ENCODE data around the gene SUCO. TPM values are rescaled to one million over a fixed set of nuclear protein-coding genes. Genes with fewer than 3 reads are reported as not detected.

Gene SUCO
- total and polyA plus RNA-seq, 2 experiments from 2014 or later: 12.4 to 24.3 TPM

- no peaks in the 10 kb centered on the region for H3K27me3 ChIP-seq (replicated peaks; ENCODE audit: insufficient read depth)
- TF ChIP-seq EZH2phosphoT487 (IDR thresholded peaks at IDR 0.05; ENCODE audit: insufficient read depth, low read depth): no peak
- no peak for TF ChIP-seq EZH2 (IDR thresholded peaks at IDR 0.05; ENCODE audit: insufficient read depth, poor library complexity, severe bottlenecking)
- DNase-seq: no peak
- H3K4me1 ChIP-seq (ENCODE audit: insufficient read depth): no peaks in the 10 kb centered on the region
- H3K27ac ChIP-seq: no peak overlapping the region
- H3K4me3 ChIP-seq: no peak overlapping the region
- in situ Hi-C loops (cut with MboI): no loop called here
- H3K79me2 ChIP-seq (ENCODE audit: insufficient read depth): no peaks in the 10 kb centered on the region
- no peaks in the 10 kb centered on the region for H4K20me1 ChIP-seq (ENCODE audit: insufficient read depth)
- H3F3A ChIP-seq (ENCODE audit: insufficient read depth): no peaks in the 10 kb centered on the region
- H3K9me2 ChIP-seq (ENCODE audit: insufficient read depth): no peaks in the 10 kb centered on the region
- no peak overlapping the region for H3K9ac ChIP-seq
- H2AFZ ChIP-seq: no peak overlapping the region
- WGBS, 2 experiments (ENCODE audit: low coverage in 1 of 2, low lambda C conversion rate in 2 of 2, missing lambda C conversion rate in 2 of 2): 51 to 54% methylated on average over 3 of the region's 3 CpGs
- H3K4me2 ChIP-seq (ENCODE audit: unreplicated experiment): no peak overlapping the region
- H3K36me3 ChIP-seq (ENCODE audit: low read depth): no peaks in the 10 kb centered on the region
- H3K9me3 ChIP-seq (ENCODE audit: low read depth): peaks cover 3% of the 10 kb centered on the region
These were observed 90.8 kb downstream of the SUCO start for GRCh38 chr1:172623748-172624147.

GRCh38 chr1:172626845-172627244, 93.9 kb downstream of the SUCO start:
- TF ChIP-seq EZH2phosphoT487 (IDR thresholded peaks at IDR 0.05; ENCODE audit: insufficient read depth, low read depth) (no peak), EZH2 (IDR thresholded peaks at IDR 0.05; ENCODE audit: insufficient read depth, poor library complexity, severe bottlenecking) (no peak)
- Histone ChIP-seq H2AFZ (no peak overlapping the region), H4K20me1 (ENCODE audit: insufficient read depth) (no peaks in the 10 kb centered on the region), H3K4me2 (ENCODE audit: unreplicated experiment) (no peak overlapping the region), H3F3A (ENCODE audit: insufficient read depth) (peaks cover 12% of the 10 kb centered on the region), H3K27me3 (replicated peaks; ENCODE audit: insufficient read depth) (no peaks in the 10 kb centered on the region), H3K79me2 (ENCODE audit: insufficient read depth) (no peaks in the 10 kb centered on the region), H3K4me3 (no peak overlapping the region), H3K27ac (no peak overlapping the region), H3K9me2 (ENCODE audit: insufficient read depth) (no peaks in the 10 kb centered on the region), H3K9ac (no peak overlapping the region), H3K9me3 (ENCODE audit: low read depth) (no peaks in the 10 kb centered on the region), H3K36me3 (ENCODE audit: low read depth) (no peaks in the 10 kb centered on the region), H3K4me1 (ENCODE audit: insufficient read depth) (peaks cover 18% of the 10 kb centered on the region)
- DNase-seq: no peak
- in situ Hi-C loops (cut with MboI): no loop called here
- WGBS, 2 experiments (ENCODE audit: low coverage in 1 of 2, low lambda C conversion rate in 2 of 2, missing lambda C conversion rate in 2 of 2): 77 to 83% methylated on average over 3 of the region's 3 CpGs

DNA sequence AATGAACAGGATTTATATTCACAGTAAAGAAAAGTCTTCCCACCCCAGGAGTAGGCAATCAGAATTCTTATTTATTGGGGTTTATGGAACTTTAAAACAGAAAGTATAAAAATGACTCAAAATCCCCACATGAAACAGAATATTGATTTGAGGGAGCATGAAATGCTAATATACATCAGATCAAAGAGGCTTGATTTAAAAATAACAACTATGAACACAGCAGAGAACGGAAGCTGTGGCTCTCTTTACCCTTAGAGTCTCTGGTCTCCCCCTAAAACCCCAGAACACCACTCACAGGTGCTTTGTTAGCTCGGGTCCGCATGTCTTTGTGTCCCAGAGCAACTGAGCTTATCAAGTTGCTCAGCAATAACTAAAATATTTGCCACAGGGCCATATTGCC, 94.8 kb downstream of the SUCO start:
- Histone ChIP-seq H3F3A (ENCODE audit: insufficient read depth) (peaks cover 12% of the 10 kb centered on the region), H3K9me2 (ENCODE audit: insufficient read depth) (no peaks in the 10 kb centered on the region), H3K36me3 (ENCODE audit: low read depth) (no peaks in the 10 kb centered on the region), H4K20me1 (ENCODE audit: insufficient read depth) (no peaks in the 10 kb centered on the region), H3K27ac (no peak overlapping the region), H3K4me3 (no peak overlapping the region), H3K27me3 (replicated peaks; ENCODE audit: insufficient read depth) (no peaks in the 10 kb centered on the region), H3K79me2 (ENCODE audit: insufficient read depth) (no peaks in the 10 kb centered on the region), H3K4me1 (ENCODE audit: insufficient read depth) (peaks cover 18% of the 10 kb centered on the region), H3K9ac (no peak overlapping the region), H2AFZ (no peak overlapping the region), H3K9me3 (ENCODE audit: low read depth) (no peaks in the 10 kb centered on the region), H3K4me2 (ENCODE audit: unreplicated experiment) (no peak overlapping the region)
- WGBS, 2 experiments (ENCODE audit: low coverage in 1 of 2, low lambda C conversion rate in 2 of 2, missing lambda C conversion rate in 2 of 2): 82 to 84% methylated on average over 3 of the region's 3 CpGs
- TF ChIP-seq EZH2phosphoT487 (IDR thresholded peaks at IDR 0.05; ENCODE audit: insufficient read depth, low read depth): no peak
- TF ChIP-seq EZH2 (IDR thresholded peaks at IDR 0.05; ENCODE audit: insufficient read depth, poor library complexity, severe bottlenecking): no peak
- in situ Hi-C loops (cut with MboI): no loop called here
- DNase-seq: no peak

GRCh38 chr1:172628401-172628800, 95.5 kb downstream of the SUCO start:
- Histone ChIP-seq H3K4me2 (ENCODE audit: unreplicated experiment) (no peak overlapping the region), H3K9me2 (ENCODE audit: insufficient read depth) (no peaks in the 10 kb centered on the region), H3K27me3 (replicated peaks; ENCODE audit: insufficient read depth) (no peaks in the 10 kb centered on the region), H4K20me1 (ENCODE audit: insufficient read depth) (no peaks in the 10 kb centered on the region), H3K9ac (no peak overlapping the region), H3K36me3 (ENCODE audit: low read depth) (no peaks in the 10 kb centered on the region), H3K4me3 (no peak overlapping the region), H3K79me2 (ENCODE audit: insufficient read depth) (no peaks in the 10 kb centered on the region), H3K27ac (no peak overlapping the region), H2AFZ (no peak overlapping the region), H3K4me1 (ENCODE audit: insufficient read depth) (peaks cover 18% of the 10 kb centered on the region), H3K9me3 (ENCODE audit: low read depth) (no peaks in the 10 kb centered on the region), H3F3A (ENCODE audit: insufficient read depth) (peaks cover 12% of the 10 kb centered on the region)
- 67 to 83% methylated on average over 4 of the region's 4 CpGs for WGBS, 2 experiments (ENCODE audit: low coverage in 1 of 2, low lambda C conversion rate in 2 of 2, missing lambda C conversion rate in 2 of 2)
- DNase-seq: no peak
- no peak for TF ChIP-seq EZH2 (IDR thresholded peaks at IDR 0.05; ENCODE audit: insufficient read depth, poor library complexity, severe bottlenecking)
- TF ChIP-seq EZH2phosphoT487 (IDR thresholded peaks at IDR 0.05; ENCODE audit: insufficient read depth, low read depth): no peak
- in situ Hi-C loops (cut with MboI): no loop called here

- TF ChIP-seq EZH2 (IDR thresholded peaks at IDR 0.05; ENCODE audit: insufficient read depth, poor library complexity, severe bottlenecking) (no peak), EZH2phosphoT487 (IDR thresholded peaks at IDR 0.05; ENCODE audit: insufficient read depth, low read depth) (no peak)
- Histone ChIP-seq H3K4me3 (no peak overlapping the region), H3K4me2 (ENCODE audit: unreplicated experiment) (no peak overlapping the region), H3K36me3 (ENCODE audit: low read depth) (no peaks in the 10 kb centered on the region), H4K20me1 (ENCODE audit: insufficient read depth) (no peaks in the 10 kb centered on the region), H2AFZ (no peak overlapping the region), H3K4me1 (ENCODE audit: insufficient read depth) (peaks cover 18% of the 10 kb centered on the region), H3K9me3 (ENCODE audit: low read depth) (no peaks in the 10 kb centered on the region), H3K27ac (no peak overlapping the region), H3K27me3 (replicated peaks; ENCODE audit: insufficient read depth) (no peaks in the 10 kb centered on the region), H3F3A (ENCODE audit: insufficient read depth) (peaks cover 12% of the 10 kb centered on the region), H3K9ac (no peak overlapping the region), H3K79me2 (ENCODE audit: insufficient read depth) (no peaks in the 10 kb centered on the region), H3K9me2 (ENCODE audit: insufficient read depth) (no peaks in the 10 kb centered on the region)
- 69 to 75% methylated on average over 2 of the region's 2 CpGs for WGBS, 2 experiments (ENCODE audit: low coverage in 1 of 2, low lambda C conversion rate in 2 of 2, missing lambda C conversion rate in 2 of 2)
- no peak for DNase-seq
- in situ Hi-C loops (cut with MboI): no loop called here
These were observed 96.2 kb downstream of the SUCO start for GRCh38 chr1:172629170-172629569.
